DND-41 (cell line): ENCODE data around the gene CDH1.

Source experiments
- EZH2 ChIP-seq: IDR thresholded peaks from 3 replicates; pipeline ENCODE4 v1.6.1; 2012; ENCODE audit warnings: borderline replicate concordance, low read depth, mild to moderate bottlenecking, moderate library complexity, low read length, inconsistent platforms; ENCODE audit not compliant: severe bottlenecking
- TF ChIP-seq, protein P1 (sequence below): IDR thresholded peaks from 2 replicates; pipeline ENCODE4 v1.5.1; 2012; ENCODE audit warnings: borderline replicate concordance, low read length, moderate library complexity, mild to moderate bottlenecking; ENCODE audit not compliant: poor library complexity, severe bottlenecking; ENCODE audit errors: extremely low read depth

DNA sequence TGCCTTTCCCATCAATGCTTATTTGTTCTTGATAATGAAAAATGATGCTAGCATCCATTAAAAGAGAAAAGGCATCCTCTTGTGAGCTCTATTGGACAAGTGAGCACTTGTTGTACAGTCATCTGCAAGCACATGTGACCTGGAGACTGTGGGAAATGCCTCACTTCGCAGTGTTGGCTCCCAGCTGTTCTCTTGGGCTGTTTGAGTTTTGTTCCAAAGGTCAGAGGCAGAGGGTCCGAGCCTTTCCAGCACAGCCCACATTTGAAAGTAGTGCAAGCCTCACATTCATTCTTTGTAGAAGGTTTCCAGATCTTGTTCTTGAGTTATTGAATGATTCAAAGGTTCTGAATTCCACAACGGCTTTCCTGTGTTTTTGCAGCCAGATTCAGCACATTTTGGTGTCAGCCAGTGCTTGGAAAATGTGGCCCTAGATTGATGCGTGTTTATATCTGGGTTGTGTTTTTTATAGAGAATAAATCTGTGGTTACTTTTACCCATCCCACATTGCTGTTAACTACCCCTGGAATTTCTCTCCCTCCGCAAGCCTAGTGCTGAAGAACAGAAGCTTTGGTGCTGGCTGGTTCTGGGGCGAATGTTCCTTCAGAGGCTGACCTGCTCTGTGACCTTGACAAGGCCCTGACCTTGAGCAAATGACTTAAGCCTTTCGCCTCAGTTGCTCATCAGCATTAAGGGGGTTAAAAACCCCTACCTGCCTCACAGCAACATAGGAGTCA, 49.8 kb downstream of the CDH1 start:
- TF ChIP-seq, protein P1, sequence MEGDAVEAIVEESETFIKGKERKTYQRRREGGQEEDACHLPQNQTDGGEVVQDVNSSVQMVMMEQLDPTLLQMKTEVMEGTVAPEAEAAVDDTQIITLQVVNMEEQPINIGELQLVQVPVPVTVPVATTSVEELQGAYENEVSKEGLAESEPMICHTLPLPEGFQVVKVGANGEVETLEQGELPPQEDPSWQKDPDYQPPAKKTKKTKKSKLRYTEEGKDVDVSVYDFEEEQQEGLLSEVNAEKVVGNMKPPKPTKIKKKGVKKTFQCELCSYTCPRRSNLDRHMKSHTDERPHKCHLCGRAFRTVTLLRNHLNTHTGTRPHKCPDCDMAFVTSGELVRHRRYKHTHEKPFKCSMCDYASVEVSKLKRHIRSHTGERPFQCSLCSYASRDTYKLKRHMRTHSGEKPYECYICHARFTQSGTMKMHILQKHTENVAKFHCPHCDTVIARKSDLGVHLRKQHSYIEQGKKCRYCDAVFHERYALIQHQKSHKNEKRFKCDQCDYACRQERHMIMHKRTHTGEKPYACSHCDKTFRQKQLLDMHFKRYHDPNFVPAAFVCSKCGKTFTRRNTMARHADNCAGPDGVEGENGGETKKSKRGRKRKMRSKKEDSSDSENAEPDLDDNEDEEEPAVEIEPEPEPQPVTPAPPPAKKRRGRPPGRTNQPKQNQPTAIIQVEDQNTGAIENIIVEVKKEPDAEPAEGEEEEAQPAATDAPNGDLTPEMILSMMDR = no peak
- no peak for TF ChIP-seq EZH2
